GM12878 (cell line): ENCODE measurements around the gene PON3.

Source experiments
- CEBPZ ChIP-seq: fragments of 150-350 bp; IDR thresholded peaks from 2 replicates; pipeline ENCODE4 v1.6.1; 2016; ENCODE audit warnings: low read depth, low read length
- CTCF ChIP-seq, 3 experiments: IDR thresholded peaks in 2 of 3; conservative IDR thresholded peaks in 1 of 3; 2 replicates each; pipeline ENCODE4 v1.5.1; 2011; ENCODE audit warnings: low read depth in 3 of 3, low read length in 3 of 3, mild to moderate bottlenecking in 3 of 3, control low read depth in 2 of 3, moderate library complexity in 2 of 3, inconsistent platforms in 1 of 3, mixed read lengths in 1 of 3; ENCODE audit not compliant: control insufficient read depth in 2 of 3, insufficient read depth in 1 of 3; ENCODE audit errors: extremely low read depth in 1 of 3
- ESRRA ChIP-seq: IDR thresholded peaks from 2 replicates; pipeline ENCODE4 v1.6.1; 2012; ENCODE audit warnings: mild to moderate bottlenecking, low read length, improper control_type of control experiment
- NKRF ChIP-seq: fragments of 450-650 bp; conservative IDR thresholded peaks from 2 replicates; pipeline ENCODE4 v1.6.1; 2017; ENCODE audit warnings: mild to moderate bottlenecking, moderate library complexity
- POLR2A ChIP-seq: IDR thresholded peaks from 2 replicates; pipeline ENCODE4 v1.6.1; 2011; ENCODE audit warnings: low read depth, mild to moderate bottlenecking, low read length
- RB1 ChIP-seq: fragments of 450-650 bp; formaldehyde crosslinking; IDR thresholded peaks from 2 replicates; pipeline ENCODE4 v1.6.1; 2017; ENCODE audit warnings: mild to moderate bottlenecking, borderline replicate concordance
- REST ChIP-seq: IDR thresholded peaks from 2 replicates; pipeline ENCODE4 v1.6.1; 2012; ENCODE audit warnings: mild to moderate bottlenecking, low read depth, low read length
- SP1 ChIP-seq: IDR thresholded peaks from one replicate; pipeline ENCODE4 v1.6.1; 2011; ENCODE audit warnings: low read depth, low read length

GRCh38 chr7:95427166-95427565, 31.0 kb upstream of the PON3 start:
- TF ChIP-seq CEBPZ (no peak), NKRF (no peak), POLR2A (no peak), CTCF (IDR thresholded peaks at IDR 0.05 in 2 of 3, conservative IDR thresholded peaks at IDR 0.05 in 1 of 3; ENCODE audit: control insufficient read depth in 2 of 3, extremely low read depth in 1 of 3, insufficient read depth in 1 of 3, low read depth in 3 of 3, low read length in 3 of 3) (no peak), SP1 (no peak), REST (no peak), ESRRA (no peak), RB1 (no peak)
